ENCODE measurements around the gene ORAI3.

Gene ORAI3

DNA sequence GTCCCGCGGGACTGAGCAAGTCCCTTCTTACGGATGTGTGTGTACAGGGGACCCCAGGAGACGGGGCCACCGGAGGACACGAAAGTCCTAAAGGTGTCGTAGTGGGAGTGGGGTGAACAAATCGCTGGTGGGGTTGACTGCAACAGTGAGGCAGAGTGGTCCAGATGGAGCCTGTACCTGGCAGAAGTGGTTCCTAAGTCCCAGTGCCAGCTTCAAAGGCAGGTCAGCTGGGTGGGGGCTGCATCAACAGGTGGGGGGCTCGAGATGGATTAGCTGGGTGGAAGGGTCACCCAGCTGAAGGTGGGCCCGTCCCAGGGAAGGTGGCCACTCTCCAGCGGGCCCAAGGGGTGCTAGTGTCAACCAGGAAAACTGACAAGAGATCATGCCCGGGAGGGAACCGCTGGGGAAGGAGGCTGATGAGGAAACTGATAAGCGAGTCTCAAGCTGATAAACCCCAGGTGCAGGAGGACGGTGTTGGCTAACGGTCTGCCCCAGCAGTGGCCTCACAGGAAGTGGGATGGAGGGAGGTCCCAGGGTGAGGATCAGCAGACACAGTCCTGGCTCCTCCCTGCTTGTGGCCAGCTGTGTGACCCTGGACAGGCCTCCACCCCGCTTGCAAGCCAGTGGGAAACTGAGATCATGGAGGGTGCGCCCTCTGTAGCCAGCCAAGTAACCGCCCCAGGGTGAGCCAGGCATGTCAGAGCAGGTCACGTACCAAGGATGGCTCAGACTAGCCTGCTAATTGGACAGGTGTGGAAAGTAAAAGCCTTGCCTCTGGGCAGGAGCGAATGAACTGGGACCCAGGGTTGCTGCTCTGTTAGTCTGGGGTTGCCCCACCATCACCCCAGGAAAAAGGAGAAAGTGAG is 1.0 kb downstream of the ORAI3 start:
- Mint-ChIP-seq H3K27ac (peak overlapping the region; percentile 64), H3K4me1 (ENCODE audit: low read depth) (peaks cover 18% of the 10 kb centered on the region), H3K9me3 (no peaks in the 10 kb centered on the region), H3K36me3 (ENCODE audit: low read depth) (peaks cover 4% of the 10 kb centered on the region), H3K4me3 (peak overlapping the region; percentile 91), H3K27me3 (ENCODE audit: low read depth) (no peaks in the 10 kb centered on the region)

GRCh38 chr16:30950516-30951065 is 1.7 kb downstream of the ORAI3 start:
- no peaks in the 10 kb centered on the region for H3K27me3 Mint-ChIP-seq (ENCODE audit: low read depth)

GRCh38 chr16:30951193-30951592 is 2.3 kb downstream of the ORAI3 start:
- Mint-ChIP-seq H3K36me3 (ENCODE audit: low read depth) (peaks cover 4% of the 10 kb centered on the region), H3K27ac (no peak overlapping the region), H3K27me3 (ENCODE audit: low read depth) (no peaks in the 10 kb centered on the region), H3K4me3 (no peak overlapping the region), H3K4me1 (ENCODE audit: low read depth) (peaks cover 17% of the 10 kb centered on the region), H3K9me3 (no peaks in the 10 kb centered on the region)

More at GRCh38 chr16:30950516-30951065, 1.7 kb downstream of the ORAI3 start:
- Mint-ChIP-seq H3K27ac (peak overlapping the region; percentile 64), H3K36me3 (ENCODE audit: low read depth) (peaks cover 4% of the 10 kb centered on the region), H3K4me3 (peak overlapping the region; percentile 91), H3K9me3 (no peaks in the 10 kb centered on the region), H3K4me1 (ENCODE audit: low read depth) (peaks cover 18% of the 10 kb centered on the region)

DNA sequence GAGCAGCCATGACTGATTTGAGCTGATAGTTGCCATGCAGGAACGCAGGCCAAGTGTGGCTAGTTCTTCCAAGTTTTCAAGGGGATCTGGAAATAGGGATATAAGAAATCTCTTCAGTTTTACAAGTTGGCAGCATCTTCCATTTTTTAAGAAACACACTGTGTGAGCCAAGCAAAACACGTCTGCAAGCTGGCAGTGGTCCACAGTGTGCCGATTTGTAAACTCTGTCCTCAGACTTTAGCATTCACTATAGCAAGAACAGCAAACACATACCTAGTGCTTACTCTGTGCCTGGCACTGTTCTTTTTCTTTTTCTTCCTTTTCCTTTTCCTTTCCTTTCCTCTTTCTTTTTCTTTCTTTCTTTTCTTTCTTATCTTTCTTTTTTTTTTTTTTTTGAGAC is 2.9 kb downstream of the ORAI3 start:
- peak overlapping the region; percentile 40 for H3K4me3 Mint-ChIP-seq

GRCh38 chr16:30953111-30953510 is 4.2 kb downstream of the ORAI3 start:
- Mint-ChIP-seq H3K27ac (no peak overlapping the region), H3K36me3 (ENCODE audit: low read depth) (peaks cover 6% of the 10 kb centered on the region), H3K4me1 (ENCODE audit: low read depth) (peaks cover 20% of the 10 kb centered on the region), H3K4me3 (no peak overlapping the region), H3K9me3 (no peaks in the 10 kb centered on the region), H3K27me3 (ENCODE audit: low read depth) (no peaks in the 10 kb centered on the region)

More for the DNA sequence above, 2.9 kb downstream of the ORAI3 start:
- H3K27ac Mint-ChIP-seq, result no peak overlapping the region
- H3K4me1 Mint-ChIP-seq (ENCODE audit: low read depth), result peaks cover 16% of the 10 kb centered on the region
- no peaks in the 10 kb centered on the region for H3K27me3 Mint-ChIP-seq (ENCODE audit: low read depth)
- peaks cover 4% of the 10 kb centered on the region for H3K36me3 Mint-ChIP-seq (ENCODE audit: low read depth)
- no peaks in the 10 kb centered on the region for H3K9me3 Mint-ChIP-seq

- no peaks in the 10 kb centered on the region for H3K9me3 Mint-ChIP-seq
- no peak overlapping the region for H3K27ac Mint-ChIP-seq
- peaks cover 23% of the 10 kb centered on the region for H3K4me1 Mint-ChIP-seq (ENCODE audit: low read depth)
- no peaks in the 10 kb centered on the region for H3K27me3 Mint-ChIP-seq (ENCODE audit: low read depth)
- no peak overlapping the region for H3K4me3 Mint-ChIP-seq
- peaks cover 6% of the 10 kb centered on the region for H3K36me3 Mint-ChIP-seq (ENCODE audit: low read depth)
These were observed 4.8 kb downstream of the ORAI3 start for GRCh38 chr16:30953511-30954124.

DNA sequence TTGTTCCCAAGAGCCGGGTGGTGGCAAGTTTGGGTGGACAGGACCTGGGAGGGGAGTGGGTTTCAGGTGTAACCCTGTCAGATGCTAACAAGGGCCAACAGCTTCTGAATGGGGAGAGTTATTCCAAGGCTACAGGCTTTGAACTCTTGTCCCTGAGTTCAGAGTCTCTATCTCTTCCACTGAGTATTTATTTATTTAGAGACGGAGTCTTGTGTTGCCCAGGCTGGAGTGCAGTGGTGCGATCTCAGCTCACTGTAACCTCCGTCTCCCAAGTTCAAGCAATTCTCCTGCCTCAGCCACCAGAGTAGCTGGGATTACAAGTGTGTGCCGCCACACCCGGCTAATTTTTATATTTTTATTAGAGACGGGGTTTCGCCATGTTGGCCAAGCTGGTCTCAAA is 6.1 kb downstream of the ORAI3 start:
- Mint-ChIP-seq H3K4me1 (ENCODE audit: low read depth) (peaks cover 33% of the 10 kb centered on the region), H3K27me3 (ENCODE audit: low read depth) (no peaks in the 10 kb centered on the region), H3K9me3 (no peaks in the 10 kb centered on the region), H3K27ac (no peak overlapping the region), H3K36me3 (ENCODE audit: low read depth) (peaks cover 16% of the 10 kb centered on the region), H3K4me3 (no peak overlapping the region)

DNA sequence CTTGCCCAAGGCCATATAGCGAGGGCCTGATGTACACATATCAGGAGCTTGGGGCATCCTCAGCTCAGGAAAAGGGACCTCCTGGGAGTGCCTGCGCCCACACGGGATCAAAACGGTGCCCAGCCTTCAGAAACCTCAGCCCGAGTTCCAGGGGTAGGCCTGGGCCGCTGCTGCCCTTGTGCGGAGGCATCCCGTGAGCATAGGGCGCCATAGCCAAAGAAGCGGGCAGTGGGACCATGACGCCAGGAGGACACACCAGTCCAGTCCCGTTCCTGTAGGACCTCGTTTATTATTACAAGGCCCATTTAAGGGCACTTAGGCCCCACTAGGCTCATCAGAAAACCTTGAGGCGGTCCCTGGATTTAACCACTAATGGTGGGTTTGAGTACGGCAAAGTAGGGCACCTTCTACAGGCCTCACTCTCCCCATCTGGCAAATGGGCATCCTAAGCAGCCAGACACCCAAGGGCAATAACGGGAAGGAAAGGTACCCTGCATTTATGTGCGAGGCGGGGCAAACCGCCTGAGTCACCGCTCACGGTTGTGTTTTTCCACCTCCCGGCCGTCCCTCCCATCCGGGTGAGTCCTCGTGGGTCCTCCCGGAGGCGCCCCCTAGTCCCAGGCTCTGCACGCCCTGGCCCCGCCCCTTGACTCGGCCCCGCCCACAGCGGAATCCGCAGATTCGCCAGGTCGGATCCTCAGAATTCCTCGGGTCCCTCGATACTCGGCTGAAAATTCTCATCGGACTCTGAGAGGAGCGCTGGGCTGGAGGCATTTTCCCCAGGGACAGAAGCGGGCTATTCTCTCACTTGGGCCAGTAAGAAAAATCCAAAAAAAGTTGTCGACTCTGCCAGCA is 8.0 kb downstream of the ORAI3 start:
- H3K27me3 Mint-ChIP-seq (ENCODE audit: low read depth), result no peaks in the 10 kb centered on the region
- H3K9me3 Mint-ChIP-seq, result no peaks in the 10 kb centered on the region
- peaks cover 32% of the 10 kb centered on the region for H3K4me1 Mint-ChIP-seq (ENCODE audit: low read depth)
- H3K27ac Mint-ChIP-seq, result peak overlapping the region; percentile 98
- peak overlapping the region; percentile 93 for H3K4me3 Mint-ChIP-seq
- H3K36me3 Mint-ChIP-seq (ENCODE audit: low read depth), result peaks cover 27% of the 10 kb centered on the region

DNA sequence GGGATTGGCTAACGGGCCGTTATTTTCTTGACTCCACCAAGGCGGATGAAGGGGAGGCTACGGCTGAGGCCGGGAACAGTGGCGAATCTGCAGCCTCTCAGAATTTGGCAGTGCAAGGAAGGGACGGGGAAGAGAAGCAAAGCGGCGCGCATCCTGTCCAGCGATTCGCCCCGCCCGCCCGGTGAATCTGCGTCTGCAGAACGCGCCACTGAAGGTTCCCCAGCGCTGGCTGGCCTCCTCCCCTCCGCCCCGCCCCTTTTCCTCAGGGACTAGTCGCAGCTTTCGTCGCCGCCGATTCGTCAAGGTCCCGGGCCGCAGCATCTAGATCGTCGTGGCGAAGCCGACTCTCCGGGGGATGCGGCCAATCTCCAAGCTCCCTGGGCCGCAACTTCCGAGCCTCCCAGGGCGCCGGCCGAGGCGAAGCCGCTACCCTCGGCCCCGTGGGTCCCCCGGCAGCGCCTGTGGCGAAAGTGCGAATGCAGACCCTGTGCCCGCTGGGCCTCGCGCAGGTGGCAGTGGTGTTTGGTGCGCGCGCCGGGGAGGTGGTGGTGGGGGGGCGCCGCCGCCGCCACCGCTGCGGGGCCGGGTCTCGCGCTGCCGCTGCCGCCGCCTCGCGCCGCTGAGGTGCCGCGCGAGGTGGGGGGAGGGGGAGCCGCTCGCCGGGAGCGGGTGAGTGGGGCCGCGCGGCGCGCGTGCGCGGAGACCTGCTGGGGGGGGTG is 8.7 kb downstream of the ORAI3 start, which contains the start of gene SETD1A:
Gene SETD1A, plus strand, starts transcription at position 299 of the 719 bp plus-strand sequence. CDS start 978 bp downstream, outside the sequence.
- Mint-ChIP-seq H3K4me3 (peak within 1 kb of the TSS; percentile 94), H3K4me1 (ENCODE audit: low read depth) (peaks cover 32% of the 10 kb centered on the region), H3K9me3 (no peaks in the 10 kb centered on the region), H3K27me3 (ENCODE audit: low read depth) (no peaks in the 10 kb centered on the region), H3K36me3 (ENCODE audit: low read depth) (peaks cover 30% of the 10 kb centered on the region), H3K27ac (peak within 1 kb of the TSS; percentile 98)

GRCh38 chr16:30958175-30959079 is 9.6 kb downstream of the ORAI3 start:
- H3K36me3 Mint-ChIP-seq (ENCODE audit: low read depth), result peaks cover 35% of the 10 kb centered on the region
- no peaks in the 10 kb centered on the region for H3K27me3 Mint-ChIP-seq (ENCODE audit: low read depth)
- peaks cover 31% of the 10 kb centered on the region for H3K4me1 Mint-ChIP-seq (ENCODE audit: low read depth)
- H3K9me3 Mint-ChIP-seq, result no peaks in the 10 kb centered on the region
- H3K4me3 Mint-ChIP-seq, result peak overlapping the region; percentile 94
- H3K27ac Mint-ChIP-seq, result peak overlapping the region; percentile 91

DNA sequence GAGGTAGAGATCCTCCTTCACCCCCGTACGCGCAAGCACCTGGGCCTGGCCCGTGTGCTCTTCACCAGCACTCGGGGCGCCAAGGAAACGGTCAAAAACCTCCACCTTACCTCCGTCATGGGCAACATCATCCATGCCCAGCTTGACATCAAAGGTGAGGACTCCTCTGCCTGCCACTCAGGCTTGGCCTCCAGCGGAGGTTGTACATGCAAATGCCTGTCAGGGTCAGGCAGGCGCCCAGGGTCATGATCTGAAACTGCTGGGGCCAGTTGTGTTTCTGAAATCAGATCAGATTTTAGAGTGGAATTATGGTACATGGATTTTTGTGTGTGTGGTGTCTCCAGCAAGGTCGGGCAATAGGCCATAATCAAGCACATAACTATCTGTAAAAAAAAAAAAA is 12.5 kb downstream of the ORAI3 start:
- Mint-ChIP-seq H3K36me3 (ENCODE audit: low read depth) (peaks cover 49% of the 10 kb centered on the region), H3K4me1 (ENCODE audit: low read depth) (peaks cover 24% of the 10 kb centered on the region), H3K9me3 (no peaks in the 10 kb centered on the region), H3K4me3 (no peak overlapping the region), H3K27me3 (ENCODE audit: low read depth) (no peaks in the 10 kb centered on the region), H3K27ac (no peak overlapping the region)

DNA sequence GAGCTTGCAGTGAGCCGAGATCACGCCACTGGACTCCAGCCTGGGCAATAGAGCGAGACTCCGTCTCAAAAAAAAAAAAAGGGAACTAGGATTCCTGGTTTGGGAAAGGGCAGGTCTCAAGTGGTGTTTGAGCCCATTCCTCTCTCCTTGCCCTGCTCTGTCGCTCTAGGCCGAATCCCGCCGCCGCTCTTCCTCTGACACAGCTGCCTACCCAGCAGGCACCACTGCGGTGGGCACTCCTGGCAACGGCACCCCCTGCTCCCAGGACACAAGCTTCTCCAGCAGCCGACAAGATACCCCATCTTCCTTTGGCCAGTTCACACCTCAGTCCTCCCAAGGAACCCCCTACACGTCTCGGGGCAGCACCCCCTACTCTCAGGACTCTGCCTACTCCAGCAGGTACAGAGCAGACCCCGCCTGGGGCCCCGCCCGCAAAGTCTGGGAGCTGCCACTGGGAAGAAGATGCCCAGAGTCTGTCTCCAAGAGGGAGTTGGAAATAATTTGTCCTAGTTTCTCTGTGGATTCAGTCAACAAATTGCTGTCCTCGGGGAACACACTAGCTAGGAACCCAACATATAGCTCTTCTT is 15.2 kb downstream of the ORAI3 start:
- Mint-ChIP-seq H3K36me3 (ENCODE audit: low read depth) (peaks cover 60% of the 10 kb centered on the region), H3K4me1 (ENCODE audit: low read depth) (peaks cover 15% of the 10 kb centered on the region), H3K27ac (no peak overlapping the region), H3K4me3 (no peak overlapping the region), H3K27me3 (ENCODE audit: low read depth) (no peaks in the 10 kb centered on the region), H3K9me3 (no peaks in the 10 kb centered on the region)
